GM12878 (cell line): Measurements from ENCODE around the gene GOT2.

Experiments used
- BRCA1 ChIP-seq: IDR thresholded peaks from 2 replicates; pipeline ENCODE4 v1.6.1; 2011; ENCODE audit warnings: low read depth, low read length, improper control_type of control experiment
- CREM ChIP-seq: IDR thresholded peaks from 2 replicates; pipeline ENCODE4 v1.6.1; 2014; ENCODE audit warnings: antibody characterized with exemption, low read depth
- EP300 ChIP-seq, 2 experiments: fragments of 150-350 bp in 1 of 2; IDR thresholded peaks; 2 replicates each; pipeline ENCODE4 v1.6.1; 2011 to 2012; ENCODE audit warnings: low read depth in 2 of 2, low read length in 2 of 2, borderline replicate concordance in 1 of 2, improper control_type of control experiment in 1 of 2, inconsistent platforms in 1 of 2; ENCODE audit not compliant: control insufficient read depth in 1 of 2
- ESRRA ChIP-seq: IDR thresholded peaks from 2 replicates; pipeline ENCODE4 v1.6.1; 2012; ENCODE audit warnings: mild to moderate bottlenecking, low read length, improper control_type of control experiment
- EZH2 ChIP-seq: IDR thresholded peaks from 2 replicates; pipeline ENCODE4 v1.6.1; 2012; ENCODE audit warnings: low read depth, mild to moderate bottlenecking, control low read depth, inconsistent platforms, low read length, borderline replicate concordance; ENCODE audit not compliant: control insufficient read depth
- POLR2A ChIP-seq: IDR thresholded peaks from 2 replicates; pipeline ENCODE4 v1.6.1; 2011; ENCODE audit warnings: low read depth, mild to moderate bottlenecking, low read length
- POLR2AphosphoS2 ChIP-seq: IDR thresholded peaks from 2 replicates; pipeline ENCODE4 v1.6.1; 2011; ENCODE audit warnings: low read depth, mild to moderate bottlenecking, low read length, improper control_type of control experiment, moderate library complexity
- POLR2AphosphoS5 ChIP-seq: IDR thresholded peaks from 2 replicates; pipeline ENCODE4 v1.6.1; 2011; ENCODE audit warnings: mild to moderate bottlenecking, low read length, inconsistent platforms
- SIX5 ChIP-seq: IDR thresholded peaks from 2 replicates; pipeline ENCODE4 v1.6.1; 2011; ENCODE audit warnings: mild to moderate bottlenecking, low read depth, low read length, moderate library complexity; ENCODE audit not compliant: severe bottlenecking
- SMC3 ChIP-seq: IDR thresholded peaks from 2 replicates; pipeline ENCODE4 v1.6.1; 2011; ENCODE audit warnings: low read length, improper control_type of control experiment, borderline replicate concordance
- SPI1 ChIP-seq: IDR thresholded peaks from 2 replicates; pipeline ENCODE4 v1.6.1; 2011; ENCODE audit warnings: low read depth, mild to moderate bottlenecking, low read length, moderate library complexity, borderline replicate concordance; ENCODE audit not compliant: insufficient read depth
- TARDBP ChIP-seq: IDR thresholded peaks from 2 replicates; pipeline ENCODE4 v1.6.1; 2016; ENCODE audit warnings: borderline replicate concordance
- TF ChIP-seq, protein P1 (sequence below), 3 experiments: IDR thresholded peaks in 2 of 3; conservative IDR thresholded peaks in 1 of 3; 2 replicates each; pipeline ENCODE4 v1.5.1; 2011; ENCODE audit warnings: low read depth in 3 of 3, low read length in 3 of 3, mild to moderate bottlenecking in 3 of 3, control low read depth in 2 of 3, moderate library complexity in 2 of 3, inconsistent platforms in 1 of 3, mixed read lengths in 1 of 3; ENCODE audit not compliant: control insufficient read depth in 2 of 3, insufficient read depth in 1 of 3; ENCODE audit errors: extremely low read depth in 1 of 3

GRCh38 chr16:58678716-58679115 lies 55.4 kb downstream of the GOT2 start:
- TF ChIP-seq SIX5 (no peak), POLR2A (no peak), POLR2AphosphoS2 (no peak), POLR2AphosphoS5 (no peak), EP300 (IDR thresholded peaks at IDR 0.05; ENCODE audit: borderline replicate concordance in 1 of 2, control insufficient read depth in 1 of 2, low read depth in 2 of 2, low read length in 2 of 2) (no peak), CREM (no peak), BRCA1 (no peak), SMC3 (peak; percentile 26; the same call in 1 of the 2 replicates), EZH2 (no peak), ESRRA (no peak), SPI1 (no peak), TARDBP (no peak)
- TF ChIP-seq, protein P1, sequence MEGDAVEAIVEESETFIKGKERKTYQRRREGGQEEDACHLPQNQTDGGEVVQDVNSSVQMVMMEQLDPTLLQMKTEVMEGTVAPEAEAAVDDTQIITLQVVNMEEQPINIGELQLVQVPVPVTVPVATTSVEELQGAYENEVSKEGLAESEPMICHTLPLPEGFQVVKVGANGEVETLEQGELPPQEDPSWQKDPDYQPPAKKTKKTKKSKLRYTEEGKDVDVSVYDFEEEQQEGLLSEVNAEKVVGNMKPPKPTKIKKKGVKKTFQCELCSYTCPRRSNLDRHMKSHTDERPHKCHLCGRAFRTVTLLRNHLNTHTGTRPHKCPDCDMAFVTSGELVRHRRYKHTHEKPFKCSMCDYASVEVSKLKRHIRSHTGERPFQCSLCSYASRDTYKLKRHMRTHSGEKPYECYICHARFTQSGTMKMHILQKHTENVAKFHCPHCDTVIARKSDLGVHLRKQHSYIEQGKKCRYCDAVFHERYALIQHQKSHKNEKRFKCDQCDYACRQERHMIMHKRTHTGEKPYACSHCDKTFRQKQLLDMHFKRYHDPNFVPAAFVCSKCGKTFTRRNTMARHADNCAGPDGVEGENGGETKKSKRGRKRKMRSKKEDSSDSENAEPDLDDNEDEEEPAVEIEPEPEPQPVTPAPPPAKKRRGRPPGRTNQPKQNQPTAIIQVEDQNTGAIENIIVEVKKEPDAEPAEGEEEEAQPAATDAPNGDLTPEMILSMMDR (IDR thresholded peaks at IDR 0.05 in 2 of 3, conservative IDR thresholded peaks at IDR 0.05 in 1 of 3; ENCODE audit: control insufficient read depth in 2 of 3, extremely low read depth in 1 of 3, insufficient read depth in 1 of 3, low read depth in 3 of 3, low read length in 3 of 3) = peak; percentile 18 to 44 (median 43); a peak in 2 of 6 replicates
